ENCODE results near the gene SPATA21.
"Not testable (repeated sequence)": the region's sequence is repeated elsewhere in the genome, so short reads cannot be mapped to it uniquely, and the experiment has no call there.

Gene SPATA21, protein sequence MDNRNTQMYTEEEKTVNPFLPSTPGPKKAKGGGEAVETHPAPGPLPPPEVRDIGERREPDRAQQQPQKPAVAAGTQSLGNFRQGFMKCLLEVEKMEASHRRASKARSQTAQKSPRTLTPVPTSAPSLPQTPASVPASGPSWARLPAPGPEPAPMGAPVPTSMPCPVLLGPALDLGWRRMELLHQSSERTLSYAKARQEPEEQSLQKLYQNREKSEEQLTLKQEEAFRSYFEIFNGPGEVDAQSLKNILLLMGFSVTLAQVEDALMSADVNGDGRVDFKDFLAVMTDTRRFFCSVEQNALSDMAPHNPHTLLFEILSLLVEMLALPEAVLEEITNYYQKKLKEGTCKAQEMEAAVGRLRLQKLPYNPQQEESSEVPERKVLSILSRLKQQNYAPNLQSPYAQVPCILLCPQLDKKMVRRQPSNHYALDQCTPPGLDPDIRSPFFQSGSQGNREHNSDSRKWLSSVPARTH

GRCh38 chr1:16436946-16437474 is at the start of gene SPATA21:
Gene SPATA21, minus strand, starts transcription at chr1:16437424. Its CDS starts 6,053 bp downstream, at chr1:16431371.
- no peak for DNase-seq

GRCh38 chr1:16487011-16487410 is 49.8 kb upstream of the SPATA21 start:
- DNase-seq: not testable (repeated sequence)

DNA sequence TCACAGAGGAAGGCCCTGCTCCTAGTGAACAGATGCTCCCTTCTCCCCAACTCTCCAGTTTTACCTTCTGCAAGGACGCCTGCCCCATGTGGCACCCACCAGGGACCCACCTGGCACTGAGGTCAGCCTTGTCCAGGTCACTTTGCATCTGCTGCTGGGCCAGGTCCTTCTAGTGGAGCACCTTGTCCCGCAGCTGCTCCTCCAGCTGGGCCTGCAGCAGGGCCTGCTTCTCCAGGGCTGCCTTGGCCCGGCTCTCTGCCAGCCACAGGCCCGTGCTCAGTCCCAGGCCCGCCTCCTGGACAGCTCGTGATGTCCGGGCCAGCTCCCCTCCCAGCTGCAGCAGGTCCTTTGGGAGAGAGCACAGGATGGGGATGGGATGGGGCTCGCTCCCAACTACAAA is 49.1 kb upstream of the SPATA21 start:
- DNase-seq: not testable (repeated sequence)

DNA sequence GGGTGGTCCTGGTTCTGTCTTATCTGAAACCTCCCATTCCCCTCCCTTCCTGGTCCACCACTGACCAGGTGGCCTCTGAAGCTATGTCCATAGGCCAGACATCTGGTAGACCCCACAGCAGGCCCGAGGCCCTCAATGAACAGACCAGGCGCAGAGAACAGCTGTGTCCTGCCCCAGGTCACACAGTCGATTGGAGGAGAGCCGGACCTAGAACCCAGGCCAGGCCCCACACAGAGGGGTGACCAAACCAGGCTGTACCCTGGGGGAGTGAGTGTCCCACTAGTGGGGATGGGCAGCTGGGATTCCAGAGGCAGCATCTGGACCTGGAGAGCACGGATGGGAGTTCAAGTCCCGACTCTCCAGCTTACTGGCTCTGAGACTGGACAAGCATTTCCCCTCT is 47.7 kb upstream of the SPATA21 start:
- DNase-seq: no peak

DNA sequence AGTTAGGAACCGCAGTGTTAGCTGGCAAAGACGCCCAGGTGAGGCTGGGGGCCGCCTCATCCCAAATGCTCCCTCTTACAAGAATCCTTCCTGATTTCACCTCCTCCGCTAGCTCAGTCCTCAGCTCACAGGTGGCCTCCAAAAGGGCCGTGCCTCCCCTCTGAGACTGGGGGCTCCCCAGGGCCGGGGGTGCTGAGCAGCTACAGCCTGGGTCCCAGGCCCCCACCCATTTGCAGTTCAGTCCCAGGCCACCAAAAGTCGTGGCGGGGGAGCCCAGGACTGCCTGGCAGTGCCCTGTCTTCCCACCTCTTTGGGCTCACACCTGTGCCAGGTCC is 47.2 kb upstream of the SPATA21 start:
- no peak for DNase-seq

GRCh38 chr1:16483639-16484500 is 46.6 kb upstream of the SPATA21 start:
- not testable (repeated sequence) for DNase-seq

DNA sequence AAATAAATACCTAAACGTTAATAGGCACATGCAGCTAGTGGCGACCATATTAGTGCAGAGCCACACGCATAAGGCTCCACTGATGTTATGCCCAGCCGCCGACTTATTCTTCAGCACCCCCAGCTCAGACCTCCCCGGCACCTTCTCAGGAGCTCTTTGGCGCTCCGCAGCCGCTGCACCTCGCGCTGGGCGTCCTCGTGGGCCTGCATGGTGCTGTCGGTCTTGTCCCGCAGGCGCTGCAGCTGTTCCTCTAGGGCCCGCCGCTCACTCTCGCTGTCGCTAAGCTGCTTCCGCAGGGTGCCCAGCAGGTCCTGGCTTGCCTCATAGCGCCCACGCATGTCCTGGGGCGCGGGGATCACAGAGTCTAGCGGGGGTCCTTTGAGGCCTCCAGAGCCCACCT is 45.9 kb upstream of the SPATA21 start:
- DNase-seq: not testable (repeated sequence)

DNA sequence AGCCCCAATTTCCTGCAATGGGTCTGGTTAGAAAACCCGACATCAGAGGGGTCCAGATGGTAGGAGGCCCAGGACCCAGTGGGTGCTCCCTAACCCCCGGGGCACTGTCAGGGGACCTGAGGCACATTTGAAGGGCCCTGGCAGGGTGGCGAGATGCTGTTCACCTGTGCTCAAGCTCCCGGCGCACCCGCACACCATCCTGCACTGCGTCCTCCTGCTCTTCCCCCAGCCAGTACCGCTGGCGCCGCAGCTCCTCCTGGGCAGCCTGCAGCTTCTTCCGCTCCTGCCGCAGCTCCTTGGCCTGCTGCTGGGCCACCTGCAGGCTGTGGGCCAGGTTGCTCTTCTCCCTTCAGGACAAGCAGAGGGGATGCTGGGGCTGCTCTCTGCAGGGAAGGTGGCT is 40.9 kb upstream of the SPATA21 start:
- no peak for DNase-seq

DNA sequence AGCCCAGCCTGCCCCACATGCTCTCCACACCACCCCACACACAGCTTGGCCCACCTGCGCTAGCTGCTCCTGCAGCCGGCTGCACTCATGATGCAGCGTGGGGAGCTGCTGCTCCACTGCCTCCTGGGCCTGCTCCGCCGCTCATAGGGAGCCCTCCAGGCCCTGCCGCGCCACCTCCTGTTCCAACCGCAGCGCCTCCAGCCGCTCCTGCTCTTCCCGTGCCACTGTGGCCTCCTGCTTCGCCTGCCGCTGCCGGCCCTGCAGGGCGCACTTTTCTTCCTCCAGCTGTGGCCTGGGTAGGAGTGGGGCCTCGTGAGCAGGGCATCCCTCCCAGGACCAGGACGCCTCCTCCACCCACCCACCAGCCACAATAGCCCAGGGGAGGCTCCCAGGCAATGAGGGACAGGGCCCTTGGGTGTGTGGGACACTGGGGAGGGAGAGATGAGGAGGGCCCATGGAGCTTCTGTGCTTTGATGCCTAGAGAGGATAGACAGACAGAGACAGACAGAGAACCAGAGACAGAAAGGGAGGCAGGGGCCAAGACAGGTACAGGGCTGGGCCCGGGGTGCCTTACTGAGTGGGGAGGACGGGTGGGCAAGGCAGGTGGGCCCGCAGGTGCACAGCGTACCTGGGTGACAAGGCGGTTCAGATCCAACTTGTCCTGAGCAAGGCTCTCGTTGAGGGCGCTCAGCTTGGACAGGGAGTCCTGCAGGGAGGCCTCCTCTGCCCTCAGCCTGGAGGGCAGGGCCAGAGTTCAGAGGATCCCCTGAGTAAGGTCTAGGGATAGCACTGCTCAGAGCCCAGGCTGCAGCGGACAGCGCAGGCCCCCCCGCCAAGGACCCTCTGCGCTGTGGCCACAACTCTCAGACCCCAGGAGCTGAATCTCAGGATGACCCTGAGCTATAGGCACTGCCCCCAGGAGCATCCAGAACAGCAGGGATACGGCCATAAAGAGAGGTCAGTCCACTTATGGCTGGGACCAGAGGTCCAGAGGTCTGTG is 38.8 kb upstream of the SPATA21 start:
- not testable (repeated sequence) for DNase-seq

GRCh38 chr1:16474891-16475290 is 37.7 kb upstream of the SPATA21 start:
- DNase-seq: not testable (repeated sequence)

GRCh38 chr1:16474166-16474800 is 37.1 kb upstream of the SPATA21 start:
- no peak for DNase-seq

DNA sequence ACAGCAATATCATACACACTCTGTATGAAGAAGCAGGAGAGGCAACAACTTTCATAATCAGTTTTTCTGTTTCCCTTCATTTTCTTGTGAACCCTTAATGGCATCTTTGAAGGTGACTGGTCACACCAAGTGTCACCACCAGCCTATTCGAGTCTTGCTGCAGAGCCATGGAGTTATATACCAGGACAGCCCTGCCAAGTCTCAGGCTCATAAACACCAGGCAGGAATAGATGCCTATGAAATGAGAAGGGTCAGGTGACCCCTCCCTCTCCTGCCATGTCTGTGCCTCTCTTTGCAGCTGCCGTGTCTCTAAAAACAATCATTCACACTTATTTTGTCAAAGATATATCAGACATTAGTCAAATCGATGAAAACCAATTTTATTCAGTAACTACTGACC is 31.3 kb upstream of the SPATA21 start:
- DNase-seq: no peak

DNA sequence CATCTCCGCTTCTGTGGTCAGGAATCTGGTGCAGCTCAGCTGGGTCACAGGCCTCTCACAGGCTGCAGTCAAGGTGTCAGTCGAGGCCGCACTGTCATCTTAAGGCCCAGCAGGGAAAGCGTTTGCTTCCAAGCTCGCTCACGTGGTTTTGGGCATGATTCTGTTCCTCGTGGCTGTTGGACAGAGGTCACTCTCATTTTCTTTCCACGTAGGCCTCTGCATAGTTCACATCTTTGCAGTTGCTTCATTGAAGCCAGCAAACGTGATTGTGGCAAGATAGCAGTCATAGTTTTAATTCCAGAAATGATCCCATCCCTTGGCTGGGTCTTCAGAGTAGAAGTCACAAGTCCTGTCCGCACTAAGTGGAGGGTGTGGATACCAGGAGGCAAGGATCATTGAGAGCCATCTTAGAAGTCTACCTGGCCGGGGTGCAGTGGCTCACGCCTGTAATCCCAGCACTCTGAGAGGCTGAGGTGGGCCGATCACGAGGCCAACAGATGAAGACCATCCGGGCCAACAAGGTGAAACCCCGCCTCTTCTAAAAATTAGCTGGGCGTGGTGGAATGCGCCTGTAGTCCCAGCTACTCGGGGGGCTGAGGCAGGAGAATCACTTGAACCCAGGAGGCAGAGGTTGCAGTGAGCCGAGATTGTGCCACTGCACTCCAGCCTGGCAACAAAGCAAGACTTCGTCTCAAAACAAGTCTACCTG is 27.8 kb upstream of the SPATA21 start:
- DNase-seq: no peak

DNA sequence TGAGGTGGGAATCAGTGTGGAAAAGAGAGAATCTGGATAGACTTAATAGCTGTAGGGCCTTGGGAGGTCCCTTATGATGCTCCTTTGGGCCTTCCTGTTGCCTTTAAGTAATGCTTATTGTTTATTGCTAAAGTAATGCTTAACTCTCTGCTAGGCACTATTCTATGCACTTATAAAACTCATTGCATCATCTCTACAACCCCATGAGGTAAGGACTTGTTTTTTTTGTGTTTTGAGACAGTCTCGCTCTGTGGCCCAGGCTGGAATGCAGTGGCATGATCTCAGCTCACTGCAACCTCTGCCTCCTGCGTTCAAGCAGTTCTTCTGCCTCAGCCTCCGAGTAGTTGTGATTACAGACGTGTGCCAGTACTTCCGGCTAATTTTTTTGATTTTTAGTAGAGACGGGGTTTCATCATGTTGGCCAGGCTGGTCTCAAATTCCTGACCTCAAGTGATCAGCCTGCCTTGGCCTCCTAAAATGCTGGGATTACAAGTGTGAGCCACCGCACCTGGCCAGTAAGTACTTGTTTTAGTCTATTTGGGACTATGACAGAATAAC is 25.6 kb upstream of the SPATA21 start:
- no peak for DNase-seq

GRCh38 chr1:16461681-16462080 is 24.5 kb upstream of the SPATA21 start:
- DNase-seq: no peak

GRCh38 chr1:16459352-16459925 is 22.2 kb upstream of the SPATA21 start:
- no peak for DNase-seq

- DNase-seq: no peak
Observed at GRCh38 chr1:16458831-16459230, 21.6 kb upstream of the SPATA21 start.

DNA sequence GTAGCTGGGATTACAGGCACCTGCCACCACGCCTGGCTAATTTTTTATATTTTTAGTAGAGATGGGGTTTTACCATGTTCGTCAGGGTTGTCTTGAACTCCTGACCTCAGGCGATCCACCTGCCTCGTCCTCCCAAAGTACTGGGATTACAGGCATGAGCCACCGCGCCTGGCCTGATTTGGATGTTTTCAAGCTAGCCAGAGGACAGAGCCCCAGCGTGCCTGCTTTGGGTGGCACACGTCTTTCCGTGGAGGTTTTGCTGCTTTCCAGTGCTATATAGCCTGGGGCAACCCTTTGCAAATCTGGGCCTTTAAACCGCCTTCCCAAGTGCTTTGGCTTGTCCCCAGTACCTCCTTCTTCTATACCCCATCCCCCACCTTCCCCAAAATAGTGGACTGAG is 18.9 kb upstream of the SPATA21 start:
- DNase-seq: not testable (repeated sequence)

- DNase-seq: not testable (repeated sequence)
Observed at GRCh38 chr1:16454909-16455308, 17.7 kb upstream of the SPATA21 start.

DNA sequence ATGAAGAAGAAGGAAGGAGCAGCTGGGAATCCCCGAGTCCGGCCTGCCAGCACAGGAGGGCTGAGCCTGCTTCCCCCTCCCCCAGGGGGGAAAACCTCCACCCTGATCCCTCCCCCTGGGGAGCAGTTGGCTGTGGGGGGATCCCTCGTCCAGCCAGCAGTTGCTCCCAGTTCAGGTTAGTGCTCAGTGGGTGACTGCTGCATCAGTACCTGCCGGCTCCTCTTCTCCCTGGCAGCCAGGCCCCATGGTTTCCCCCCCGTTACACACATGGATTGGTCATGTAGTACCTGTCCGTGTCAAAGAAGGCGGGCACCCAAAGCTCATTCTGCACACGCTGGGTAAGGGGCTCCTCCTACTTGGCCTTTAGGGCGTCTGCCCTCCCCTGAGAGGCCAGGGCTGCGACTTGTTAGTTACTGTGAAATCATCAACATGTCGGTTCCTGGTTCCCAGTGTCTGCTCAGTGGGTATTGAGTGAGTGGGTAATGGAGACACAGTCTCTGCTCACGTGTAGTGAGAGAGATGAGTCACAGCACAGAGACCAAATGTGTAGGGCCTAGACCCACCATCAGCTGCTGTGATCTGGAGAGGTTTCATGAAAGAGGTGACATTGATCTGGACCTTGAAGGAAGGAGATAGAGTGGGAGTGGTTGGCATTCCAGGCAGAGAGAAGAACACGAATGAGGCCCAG is 14.8 kb upstream of the SPATA21 start:
- DNase-seq: no peak

Data from activated CD4-positive, alpha-beta T cell treated with anti-CD3 and anti-CD28 coated beads, Interleukin-2, amount 50 U/mL, for 1 hour (primary cell).